ENCODE measurements around the gene SLC52A1. TPM values are rescaled to one million over a fixed set of nuclear protein-coding genes. Genes with fewer than 3 reads are reported as not detected.
A peak's percentile ranks its signal among the peaks of the same experiment; 100 is the strongest.
"Not testable (repeated sequence)": the region's sequence is repeated elsewhere in the genome, so short reads cannot be mapped to it uniquely, and the experiment has no call there.

SLC52A1 gene
- total and polyA plus RNA-seq, 12 donors = 0.24 to 0.40 TPM; not detected in 10

DNA sequence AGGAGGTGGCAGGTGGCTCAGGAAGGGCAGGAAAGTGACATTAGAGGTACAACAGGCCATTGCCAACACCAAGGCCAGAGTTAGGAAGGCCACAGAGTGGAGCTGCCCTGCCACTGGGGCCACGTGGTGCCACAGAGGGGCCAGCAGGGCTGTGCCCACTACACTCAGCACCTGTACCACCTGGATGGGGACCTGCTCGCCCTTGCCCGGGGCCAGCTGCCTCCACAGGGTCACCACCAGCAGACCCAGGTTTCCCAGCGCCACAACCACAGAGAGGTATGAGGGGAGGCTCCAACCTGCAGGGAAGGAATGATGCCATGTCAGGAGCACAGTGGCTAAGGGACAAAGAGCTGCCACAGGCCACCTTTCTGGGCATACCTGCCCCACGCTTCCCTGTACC, 1.2 kb downstream of the SLC52A1 start:
- Histone ChIP-seq H3K27ac (no peak overlapping the region), H3K27me3 (peaks cover 6% of the 10 kb centered on the region), H3K36me3 (replicated peaks in 1 of 2) (no peaks in the 10 kb centered on the region), H3K4me3 (no peak overlapping the region), H3K9me3 (replicated peaks in 1 of 3) (no peaks in the 10 kb centered on the region), H3K4me1 (replicated peaks in 1 of 2) (peaks cover 0 to 3% of the 10 kb centered on the region in 2 donors)
- no peak for DNase-seq
- WGBS, 4 donors = 72 to 96% (median 86%) methylated on average over 3 to 5 of the region's 5 CpGs
- intact Hi-C loops (cut with DNase I) = no loop called here
- TF ChIP-seq POLR2A (IDR thresholded peaks at IDR 0.05) = no peak
- TF ChIP-seq, protein P1, sequence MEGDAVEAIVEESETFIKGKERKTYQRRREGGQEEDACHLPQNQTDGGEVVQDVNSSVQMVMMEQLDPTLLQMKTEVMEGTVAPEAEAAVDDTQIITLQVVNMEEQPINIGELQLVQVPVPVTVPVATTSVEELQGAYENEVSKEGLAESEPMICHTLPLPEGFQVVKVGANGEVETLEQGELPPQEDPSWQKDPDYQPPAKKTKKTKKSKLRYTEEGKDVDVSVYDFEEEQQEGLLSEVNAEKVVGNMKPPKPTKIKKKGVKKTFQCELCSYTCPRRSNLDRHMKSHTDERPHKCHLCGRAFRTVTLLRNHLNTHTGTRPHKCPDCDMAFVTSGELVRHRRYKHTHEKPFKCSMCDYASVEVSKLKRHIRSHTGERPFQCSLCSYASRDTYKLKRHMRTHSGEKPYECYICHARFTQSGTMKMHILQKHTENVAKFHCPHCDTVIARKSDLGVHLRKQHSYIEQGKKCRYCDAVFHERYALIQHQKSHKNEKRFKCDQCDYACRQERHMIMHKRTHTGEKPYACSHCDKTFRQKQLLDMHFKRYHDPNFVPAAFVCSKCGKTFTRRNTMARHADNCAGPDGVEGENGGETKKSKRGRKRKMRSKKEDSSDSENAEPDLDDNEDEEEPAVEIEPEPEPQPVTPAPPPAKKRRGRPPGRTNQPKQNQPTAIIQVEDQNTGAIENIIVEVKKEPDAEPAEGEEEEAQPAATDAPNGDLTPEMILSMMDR (IDR thresholded peaks at IDR 0.05) = no peak

DNA sequence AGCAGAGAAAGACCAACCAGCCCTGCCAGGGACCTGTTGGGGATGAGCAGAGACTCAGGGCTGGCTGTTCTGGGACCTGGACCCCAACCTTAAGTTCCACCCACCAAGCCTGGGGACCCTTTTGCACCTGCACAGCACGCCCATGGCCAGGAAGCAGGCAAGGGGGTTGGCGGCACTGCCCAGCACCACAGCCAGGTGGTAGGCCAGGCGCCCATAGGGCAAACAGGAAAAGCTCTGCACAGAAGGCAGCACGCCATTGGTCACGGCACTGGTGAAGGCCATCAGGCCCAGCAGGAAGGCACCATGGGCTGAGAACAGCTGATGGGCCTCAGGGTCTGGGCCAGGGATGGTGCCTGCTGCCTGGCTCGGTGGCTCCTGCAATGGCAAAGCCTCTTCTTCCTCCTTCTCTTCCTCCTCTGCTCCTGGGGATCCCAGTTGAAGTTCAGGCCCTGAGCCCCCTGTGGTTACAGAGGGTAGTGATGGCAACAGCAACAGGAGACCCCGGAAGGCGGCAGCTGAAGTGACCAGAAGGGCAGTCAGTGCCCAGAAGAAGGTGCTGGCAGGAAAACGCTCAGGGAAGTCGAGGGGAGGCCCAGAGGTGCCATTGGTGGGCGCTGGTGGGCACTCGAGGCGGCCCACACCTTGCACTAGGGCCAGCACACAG, 1.7 kb downstream of the SLC52A1 start:
- intact Hi-C loops (cut with DNase I) = no loop called here
- Histone ChIP-seq H3K36me3 (replicated peaks in 1 of 2) (no peaks in the 10 kb centered on the region), H3K27me3 (peaks cover 6% of the 10 kb centered on the region), H3K4me3 (no peak overlapping the region), H3K4me1 (replicated peaks in 1 of 2) (peaks cover 0 to 3% of the 10 kb centered on the region in 2 donors), H3K27ac (no peak overlapping the region), H3K9me3 (replicated peaks in 1 of 3) (no peaks in the 10 kb centered on the region)
- no peak for DNase-seq
- TF ChIP-seq, protein P1 (IDR thresholded peaks at IDR 0.05) = no peak
- TF ChIP-seq POLR2A (IDR thresholded peaks at IDR 0.05) = no peak
- WGBS, 4 donors = 78 to 97% (median 87%) methylated on average over 7 to 13 of the region's 13 CpGs

DNA sequence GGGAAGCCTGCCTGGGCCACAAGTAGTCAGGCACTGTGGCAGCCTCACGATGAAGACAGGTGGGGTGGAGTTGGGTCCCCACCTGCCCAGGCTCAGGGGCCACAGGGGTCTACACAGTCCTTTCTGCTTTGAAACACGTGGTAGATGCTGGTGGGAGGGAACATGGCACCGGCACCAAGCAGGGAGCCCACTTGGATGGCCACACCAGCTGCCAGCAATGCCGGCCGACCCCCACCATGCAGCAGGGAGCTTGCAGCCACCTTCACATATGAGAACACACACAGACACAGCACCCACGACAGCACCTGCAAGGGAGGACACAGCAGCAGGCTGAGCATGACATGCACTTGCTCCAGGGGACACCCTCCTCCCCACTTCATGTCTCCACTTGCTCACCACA, 2.4 kb downstream of the SLC52A1 start:
- no peaks in the 10 kb centered on the region for H3K9me3 ChIP-seq (replicated peaks in 1 of 3)
- peaks cover 0 to 3% of the 10 kb centered on the region in 2 donors for H3K4me1 ChIP-seq (replicated peaks in 1 of 2)
- TF ChIP-seq, protein P1 (IDR thresholded peaks at IDR 0.05) = no peak
- TF ChIP-seq POLR2A (IDR thresholded peaks at IDR 0.05) = no peak
- 80 to 100% (median 95%) methylated on average over 1 to 6 of the region's 6 CpGs for WGBS, 4 donors
- no peak overlapping the region for H3K4me3 ChIP-seq
- no peak for DNase-seq
- no peaks in the 10 kb centered on the region for H3K36me3 ChIP-seq (replicated peaks in 1 of 2)
- H3K27ac ChIP-seq = no peak overlapping the region
- H3K27me3 ChIP-seq = peaks cover 6% of the 10 kb centered on the region
- intact Hi-C loops (cut with DNase I) = no loop called here

DNA sequence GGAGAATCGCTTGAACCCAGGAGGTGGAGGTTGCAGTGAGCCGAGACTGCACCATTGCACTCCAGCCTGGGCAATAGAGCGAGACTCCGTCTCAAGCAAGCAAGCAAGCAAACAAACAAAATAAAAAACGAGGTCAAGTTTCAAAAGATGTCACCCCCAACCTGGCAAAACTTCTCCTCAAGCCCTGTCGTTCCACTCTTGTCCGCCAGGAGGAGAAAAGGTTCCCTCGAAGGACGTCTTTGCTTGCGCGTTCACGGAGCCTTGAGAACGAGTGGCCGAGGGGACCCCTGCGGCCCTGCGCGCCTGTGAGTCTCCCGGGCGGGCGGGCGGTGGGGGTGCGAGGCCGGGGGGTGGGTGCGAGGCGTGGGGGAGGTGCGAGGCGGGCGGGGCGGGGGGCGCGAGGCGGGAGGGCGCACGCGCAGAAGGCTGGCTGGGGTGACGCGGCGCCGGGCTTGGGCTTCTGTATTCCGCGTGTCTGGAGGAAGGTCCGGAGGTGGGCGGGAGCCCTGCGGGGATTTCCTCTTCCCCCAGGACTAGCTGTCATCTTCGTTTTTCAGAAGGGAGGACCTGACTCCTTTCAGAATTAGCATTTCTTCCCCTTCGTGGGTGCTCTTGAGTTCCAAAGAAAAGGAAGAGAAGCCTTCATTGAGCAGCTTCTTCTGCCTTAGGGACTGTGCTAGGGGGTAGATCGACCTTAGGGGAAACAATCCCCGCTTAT, 3.7 kb downstream of the SLC52A1 start:
- peak overlapping the region in 2 of 4 donors; percentile 25 to 57 for H3K4me3 ChIP-seq
- no peak for TF ChIP-seq POLR2A (IDR thresholded peaks at IDR 0.05)
- TF ChIP-seq, protein P1 (IDR thresholded peaks at IDR 0.05) = peak; percentile 67 to 84 (median 72)
- DNase-seq = peak; percentile 67 to 89 (median 74)
- H3K27ac ChIP-seq = peak overlapping the region in 2 of 5 donors; percentile 34 to 79
- peaks cover 6% of the 10 kb centered on the region for H3K27me3 ChIP-seq
- H3K36me3 ChIP-seq (replicated peaks in 1 of 2) = no peaks in the 10 kb centered on the region
- peaks cover 0 to 3% of the 10 kb centered on the region in 2 donors for H3K4me1 ChIP-seq (replicated peaks in 1 of 2)
- intact Hi-C loops (cut with DNase I) = no loop called here
- 3 to 13% (median 4%) methylated on average over 11 to 48 of the region's 48 CpGs for WGBS, 4 donors
- no peaks in the 10 kb centered on the region for H3K9me3 ChIP-seq (replicated peaks in 1 of 3)

DNA sequence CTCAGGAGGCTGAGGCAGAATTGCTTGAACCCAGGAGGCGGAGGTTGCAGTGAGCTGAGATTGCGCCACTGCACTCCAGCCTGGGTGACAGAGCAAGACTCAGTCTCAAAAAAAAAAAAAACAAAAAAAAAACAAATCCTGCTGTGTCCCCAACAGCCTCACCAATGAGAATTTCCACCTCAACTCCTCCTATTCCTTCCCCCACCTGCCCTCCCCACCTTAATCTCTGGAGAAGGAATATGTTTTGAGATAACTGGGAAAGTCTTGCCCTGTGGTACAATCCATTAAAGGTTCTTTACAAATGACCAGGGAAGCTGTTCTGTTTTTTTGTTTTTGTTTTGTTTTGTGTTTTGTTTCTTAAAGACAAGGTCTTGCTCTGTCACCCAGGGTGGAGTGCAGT, 5.1 kb downstream of the SLC52A1 start:
- H3K36me3 ChIP-seq (replicated peaks in 1 of 2); intact Hi-C loops (cut with DNase I); H3K4me1 ChIP-seq (replicated peaks in 1 of 2); H3K4me3 ChIP-seq; H3K27ac ChIP-seq; DNase-seq; H3K9me3 ChIP-seq (replicated peaks in 1 of 3); H3K27me3 ChIP-seq: not testable (repeated sequence)
- 76 to 100% (median 86%) methylated on average over 2 of the region's 2 CpGs for WGBS, 4 donors

Data from adrenal gland (tissue), 12 donors.